Rectal smooth muscle tissue (tissue), 1 donor: ENCODE results near the gene RAX.
"Not testable (repeated sequence)": the region's sequence is repeated elsewhere in the genome, so short reads cannot be mapped to it uniquely, and the experiment has no call there.

ENCODE experiments used
- H3K27ac ChIP-seq: one replicate; pipeline ENCODE4 v1.7.0; 2013; ENCODE audit warnings: low read depth, low read length, inconsistent platforms
- H3K27me3 ChIP-seq: one replicate; pipeline ENCODE4 v1.7.0; 2013; ENCODE audit warnings: low read length; ENCODE audit not compliant: control insufficient read depth, insufficient read depth
- H3K36me3 ChIP-seq: one replicate; pipeline ENCODE4 v1.7.0; 2013; ENCODE audit warnings: low read length; ENCODE audit not compliant: control insufficient read depth, insufficient read depth
- H3K4me1 ChIP-seq: one replicate; pipeline ENCODE4 v1.7.0; 2013; ENCODE audit warnings: low read length; ENCODE audit not compliant: control insufficient read depth, insufficient read depth
- H3K4me3 ChIP-seq: one replicate; pipeline ENCODE4 v1.7.0; 2013; ENCODE audit warnings: low read length
- H3K9ac ChIP-seq: one replicate; pipeline ENCODE4 v1.7.0; 2013; ENCODE audit warnings: low read length

Gene RAX

GRCh38 chr18:59263661-59264060 is 9.6 kb downstream of the RAX start:
- no peak overlapping the region for H3K4me3 ChIP-seq
- peaks cover 28% of the 10 kb centered on the region for H3K27me3 ChIP-seq
- H3K9ac ChIP-seq = no peak overlapping the region
- no peaks in the 10 kb centered on the region for H3K4me1 ChIP-seq
- no peak overlapping the region for H3K27ac ChIP-seq
- no peaks in the 10 kb centered on the region for H3K36me3 ChIP-seq

- peaks cover 20% of the 10 kb centered on the region for H3K27me3 ChIP-seq
- H3K4me3 ChIP-seq, H3K9ac ChIP-seq, H3K27ac ChIP-seq, H3K4me1 ChIP-seq, H3K36me3 ChIP-seq: not testable (repeated sequence)
These were observed 11.0 kb downstream of the RAX start for GRCh38 chr18:59262243-59262642.

GRCh38 chr18:59261842-59262241 is 11.4 kb downstream of the RAX start:
- H3K36me3 ChIP-seq, H3K27ac ChIP-seq, H3K4me3 ChIP-seq, H3K4me1 ChIP-seq, H3K9ac ChIP-seq: not testable (repeated sequence)
- peaks cover 16% of the 10 kb centered on the region for H3K27me3 ChIP-seq

GRCh38 chr18:59255491-59255890 is 17.8 kb downstream of the RAX start:
- H3K4me1 ChIP-seq, H3K36me3 ChIP-seq, H3K27ac ChIP-seq, H3K27me3 ChIP-seq, H3K9ac ChIP-seq, H3K4me3 ChIP-seq: not testable (repeated sequence)

- H3K4me3 ChIP-seq = no peak overlapping the region
- no peaks in the 10 kb centered on the region for H3K4me1 ChIP-seq
- no peak overlapping the region for H3K9ac ChIP-seq
- no peaks in the 10 kb centered on the region for H3K36me3 ChIP-seq
- no peaks in the 10 kb centered on the region for H3K27me3 ChIP-seq
- no peak overlapping the region for H3K27ac ChIP-seq
These were observed 24.0 kb downstream of the RAX start for GRCh38 chr18:59249199-59249774.

GRCh38 chr18:59246796-59247195 is 26.5 kb downstream of the RAX start:
- H3K4me3 ChIP-seq = no peak overlapping the region

GRCh38 chr18:59242906-59243305 is 30.3 kb downstream of the RAX start:
- Histone ChIP-seq H3K4me3 (no peak overlapping the region), H3K36me3 (no peaks in the 10 kb centered on the region), H3K9ac (no peak overlapping the region), H3K27me3 (no peaks in the 10 kb centered on the region), H3K27ac (no peak overlapping the region), H3K4me1 (no peaks in the 10 kb centered on the region)

More at GRCh38 chr18:59246796-59247195, 26.5 kb downstream of the RAX start:
- Histone ChIP-seq H3K27me3 (no peaks in the 10 kb centered on the region), H3K27ac (no peak overlapping the region), H3K4me1 (no peaks in the 10 kb centered on the region), H3K9ac (no peak overlapping the region), H3K36me3 (no peaks in the 10 kb centered on the region)

- no peaks in the 10 kb centered on the region for H3K27me3 ChIP-seq
- no peak overlapping the region for H3K27ac ChIP-seq
- no peaks in the 10 kb centered on the region for H3K36me3 ChIP-seq
- H3K4me3 ChIP-seq = no peak overlapping the region
- H3K4me1 ChIP-seq = no peaks in the 10 kb centered on the region
- H3K9ac ChIP-seq = no peak overlapping the region
These were observed 33.6 kb downstream of the RAX start for GRCh38 chr18:59239642-59240041.

GRCh38 chr18:59238385-59238784 is 34.9 kb downstream of the RAX start:
- H3K27ac ChIP-seq = no peak overlapping the region
- no peaks in the 10 kb centered on the region for H3K27me3 ChIP-seq
- no peak overlapping the region for H3K4me3 ChIP-seq
- no peaks in the 10 kb centered on the region for H3K36me3 ChIP-seq
- H3K9ac ChIP-seq = no peak overlapping the region
- no peaks in the 10 kb centered on the region for H3K4me1 ChIP-seq

GRCh38 chr18:59233017-59233410 is 40.2 kb downstream of the RAX start:
- Histone ChIP-seq H3K36me3 (no peaks in the 10 kb centered on the region), H3K4me1 (no peaks in the 10 kb centered on the region), H3K9ac (no peak overlapping the region), H3K4me3 (no peak overlapping the region), H3K27me3 (no peaks in the 10 kb centered on the region), H3K27ac (no peak overlapping the region)

- Histone ChIP-seq H3K27me3 (no peaks in the 10 kb centered on the region), H3K4me3 (no peak overlapping the region), H3K36me3 (no peaks in the 10 kb centered on the region), H3K9ac (no peak overlapping the region), H3K4me1 (no peaks in the 10 kb centered on the region), H3K27ac (no peak overlapping the region)
These were observed 40.8 kb downstream of the RAX start for GRCh38 chr18:59232309-59233016.

GRCh38 chr18:59231877-59232276 is 41.4 kb downstream of the RAX start:
- H3K27ac ChIP-seq = no peak overlapping the region
- no peaks in the 10 kb centered on the region for H3K4me1 ChIP-seq
- H3K9ac ChIP-seq = no peak overlapping the region
- no peaks in the 10 kb centered on the region for H3K36me3 ChIP-seq
- H3K27me3 ChIP-seq = no peaks in the 10 kb centered on the region
- H3K4me3 ChIP-seq = no peak overlapping the region

- H3K36me3 ChIP-seq = no peaks in the 10 kb centered on the region
- no peaks in the 10 kb centered on the region for H3K4me1 ChIP-seq
- H3K9ac ChIP-seq = no peak overlapping the region
- no peaks in the 10 kb centered on the region for H3K27me3 ChIP-seq
- H3K27ac ChIP-seq = no peak overlapping the region
- no peak overlapping the region for H3K4me3 ChIP-seq
These were observed 42.1 kb downstream of the RAX start for GRCh38 chr18:59231114-59231513.
